Stomach smooth muscle (tissue), 2 donors: ENCODE data around the gene BACH2.

Experiments used
- H3K27ac ChIP-seq: one replicate; pipeline ENCODE4 v1.7.0; 2013; ENCODE audit warnings: mild to moderate bottlenecking, low read length, inconsistent platforms
- H3K27me3 ChIP-seq, 2 donors: one replicate each; pipeline ENCODE4 v1.7.0; 2013; ENCODE audit warnings: low read length in 2 of 2; ENCODE audit not compliant: insufficient read depth in 2 of 2, control insufficient read depth in 1 of 2
- H3K36me3 ChIP-seq, 2 donors: one replicate each; pipeline ENCODE4 v1.7.0; 2013; ENCODE audit warnings: low read length in 2 of 2; ENCODE audit not compliant: control insufficient read depth in 2 of 2, insufficient read depth in 2 of 2
- H3K4me1 ChIP-seq: one replicate; pipeline ENCODE4 v1.7.0; 2013; ENCODE audit warnings: low read length; ENCODE audit not compliant: control insufficient read depth, insufficient read depth
- H3K4me3 ChIP-seq, 2 donors: one replicate each; pipeline ENCODE4 v1.7.0; 2013; ENCODE audit warnings: low read length in 2 of 2
- H3K9ac ChIP-seq, 2 donors: one replicate each; pipeline ENCODE4 v1.7.0; 2013; ENCODE audit warnings: low read length in 2 of 2, mild to moderate bottlenecking in 1 of 2
- H3K9me3 ChIP-seq, 2 donors: one replicate each; pipeline ENCODE4 v1.7.0; 2013; ENCODE audit warnings: low read length in 2 of 2; ENCODE audit not compliant: control insufficient read depth in 2 of 2
- donor health status: healthy.
- donor health status: Pancreatic carcinoma.

Gene BACH2

GRCh38 chr6:90107371-90107770 lies 189.3 kb downstream of the BACH2 start:
- Histone ChIP-seq H3K4me3 (no peak overlapping the region), H3K9me3 (no peaks in the 10 kb centered on the region), H3K36me3 (no peaks in the 10 kb centered on the region), H3K27ac (no peak overlapping the region), H3K9ac (no peak overlapping the region), H3K4me1 (no peaks in the 10 kb centered on the region), H3K27me3 (no peaks in the 10 kb centered on the region)

GRCh38 chr6:90106449-90106848 lies 190.2 kb downstream of the BACH2 start:
- Histone ChIP-seq H3K4me3 (no peak overlapping the region), H3K9ac (no peak overlapping the region), H3K27me3 (no peaks in the 10 kb centered on the region), H3K36me3 (no peaks in the 10 kb centered on the region), H3K4me1 (no peaks in the 10 kb centered on the region), H3K9me3 (no peaks in the 10 kb centered on the region), H3K27ac (no peak overlapping the region)

GRCh38 chr6:90105506-90106170 lies 191.0 kb downstream of the BACH2 start:
- H3K27ac ChIP-seq, result no peak overlapping the region
- H3K27me3 ChIP-seq, result no peaks in the 10 kb centered on the region
- H3K4me1 ChIP-seq, result no peaks in the 10 kb centered on the region
- no peak overlapping the region for H3K9ac ChIP-seq
- H3K36me3 ChIP-seq, result no peaks in the 10 kb centered on the region
- no peaks in the 10 kb centered on the region for H3K9me3 ChIP-seq
- no peak overlapping the region for H3K4me3 ChIP-seq

- no peak overlapping the region for H3K27ac ChIP-seq
These were observed 193.4 kb downstream of the BACH2 start for GRCh38 chr6:90103056-90103800.

GRCh38 chr6:90101403-90101802 lies 195.2 kb downstream of the BACH2 start:
- Histone ChIP-seq H3K27me3 (peaks cover 0 to 3% of the 10 kb centered on the region in 2 donors), H3K4me3 (no peak overlapping the region), H3K36me3 (no peaks in the 10 kb centered on the region), H3K9me3 (no peaks in the 10 kb centered on the region), H3K9ac (no peak overlapping the region), H3K27ac (no peak overlapping the region), H3K4me1 (no peaks in the 10 kb centered on the region)

More at GRCh38 chr6:90103056-90103800, 193.4 kb downstream of the BACH2 start:
- Histone ChIP-seq H3K4me1 (no peaks in the 10 kb centered on the region), H3K9ac (no peak overlapping the region), H3K9me3 (no peaks in the 10 kb centered on the region), H3K4me3 (no peak overlapping the region), H3K36me3 (no peaks in the 10 kb centered on the region), H3K27me3 (no peaks in the 10 kb centered on the region)

- H3K4me3 ChIP-seq, result no peak overlapping the region
- no peak overlapping the region for H3K27ac ChIP-seq
- no peaks in the 10 kb centered on the region for H3K9me3 ChIP-seq
These were observed 196.5 kb downstream of the BACH2 start for GRCh38 chr6:90100059-90100665.

GRCh38 chr6:90098627-90099026 lies 198.0 kb downstream of the BACH2 start:
- Histone ChIP-seq H3K9me3 (no peaks in the 10 kb centered on the region), H3K4me1 (no peaks in the 10 kb centered on the region), H3K27me3 (peaks cover 0 to 3% of the 10 kb centered on the region in 2 donors), H3K4me3 (no peak overlapping the region), H3K9ac (no peak overlapping the region), H3K27ac (no peak overlapping the region), H3K36me3 (no peaks in the 10 kb centered on the region)

More at GRCh38 chr6:90100059-90100665, 196.5 kb downstream of the BACH2 start:
- H3K4me1 ChIP-seq, result no peaks in the 10 kb centered on the region
- H3K36me3 ChIP-seq, result no peaks in the 10 kb centered on the region
- no peak overlapping the region for H3K9ac ChIP-seq
- peaks cover 0 to 3% of the 10 kb centered on the region in 2 donors for H3K27me3 ChIP-seq

GRCh38 chr6:90098001-90098531 lies 198.6 kb downstream of the BACH2 start:
- no peaks in the 10 kb centered on the region for H3K9me3 ChIP-seq
- no peaks in the 10 kb centered on the region for H3K36me3 ChIP-seq
- no peak overlapping the region for H3K4me3 ChIP-seq
- no peak overlapping the region for H3K9ac ChIP-seq
- H3K27me3 ChIP-seq, result peaks cover 0 to 3% of the 10 kb centered on the region in 2 donors
- no peak overlapping the region for H3K27ac ChIP-seq
- no peaks in the 10 kb centered on the region for H3K4me1 ChIP-seq

GRCh38 chr6:90097356-90097755 lies 199.3 kb downstream of the BACH2 start:
- Histone ChIP-seq H3K4me1 (no peaks in the 10 kb centered on the region), H3K9me3 (no peaks in the 10 kb centered on the region), H3K36me3 (no peaks in the 10 kb centered on the region), H3K4me3 (no peak overlapping the region), H3K9ac (no peak overlapping the region), H3K27me3 (peaks cover 0 to 3% of the 10 kb centered on the region in 2 donors), H3K27ac (no peak overlapping the region)

- no peaks in the 10 kb centered on the region for H3K36me3 ChIP-seq
- no peak overlapping the region for H3K9ac ChIP-seq
- no peaks in the 10 kb centered on the region for H3K4me1 ChIP-seq
- no peak overlapping the region for H3K4me3 ChIP-seq
- no peak overlapping the region for H3K27ac ChIP-seq
- H3K27me3 ChIP-seq, result peaks cover 0 to 3% of the 10 kb centered on the region in 2 donors
- H3K9me3 ChIP-seq, result no peaks in the 10 kb centered on the region
These were observed 199.8 kb downstream of the BACH2 start for GRCh38 chr6:90096818-90097217.
